ENCODE data around the gene ANP32A. TPM values are rescaled to one million over a fixed set of nuclear protein-coding genes. Genes with fewer than 3 reads are reported as not detected.
A peak's percentile ranks its signal among the peaks of the same experiment; 100 is the strongest.

ANP32A gene
- total RNA-seq, 4 donors from 2014 or later = 25.5 to 101 (median 31.3) TPM

DNA sequence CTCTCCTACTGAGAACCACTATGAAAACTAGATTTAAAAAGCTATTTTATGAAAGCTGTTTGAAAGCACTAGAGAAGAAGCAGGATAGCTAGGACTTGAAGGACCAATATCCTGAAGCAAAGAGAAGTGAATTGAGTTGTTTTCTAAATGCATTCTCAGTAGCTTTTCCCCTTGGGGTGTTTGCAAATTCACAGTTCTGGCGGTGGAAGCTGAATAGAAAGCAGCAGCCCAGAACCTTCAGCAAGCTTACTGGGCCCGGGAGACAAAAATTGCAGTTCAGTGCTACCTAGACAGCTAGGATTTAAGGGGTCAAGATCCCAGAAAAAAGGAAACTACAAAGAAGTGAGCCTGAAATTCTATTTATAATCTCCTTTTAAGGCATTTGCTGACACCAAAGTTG is 31.3 kb upstream of the ANP32A start:
- no peaks in the 10 kb centered on the region for H3K4me1 ChIP-seq
- H3K27me3 ChIP-seq = peaks cover 14% of the 10 kb centered on the region
- 74% methylated on average over 2 of the region's 2 CpGs for WGBS
- H3K4me3 ChIP-seq = no peak overlapping the region
- no peaks in the 10 kb centered on the region for H3K36me3 ChIP-seq
- no peak for TF ChIP-seq POLR2A (IDR thresholded peaks at IDR 0.05)
- TF ChIP-seq, protein P1, sequence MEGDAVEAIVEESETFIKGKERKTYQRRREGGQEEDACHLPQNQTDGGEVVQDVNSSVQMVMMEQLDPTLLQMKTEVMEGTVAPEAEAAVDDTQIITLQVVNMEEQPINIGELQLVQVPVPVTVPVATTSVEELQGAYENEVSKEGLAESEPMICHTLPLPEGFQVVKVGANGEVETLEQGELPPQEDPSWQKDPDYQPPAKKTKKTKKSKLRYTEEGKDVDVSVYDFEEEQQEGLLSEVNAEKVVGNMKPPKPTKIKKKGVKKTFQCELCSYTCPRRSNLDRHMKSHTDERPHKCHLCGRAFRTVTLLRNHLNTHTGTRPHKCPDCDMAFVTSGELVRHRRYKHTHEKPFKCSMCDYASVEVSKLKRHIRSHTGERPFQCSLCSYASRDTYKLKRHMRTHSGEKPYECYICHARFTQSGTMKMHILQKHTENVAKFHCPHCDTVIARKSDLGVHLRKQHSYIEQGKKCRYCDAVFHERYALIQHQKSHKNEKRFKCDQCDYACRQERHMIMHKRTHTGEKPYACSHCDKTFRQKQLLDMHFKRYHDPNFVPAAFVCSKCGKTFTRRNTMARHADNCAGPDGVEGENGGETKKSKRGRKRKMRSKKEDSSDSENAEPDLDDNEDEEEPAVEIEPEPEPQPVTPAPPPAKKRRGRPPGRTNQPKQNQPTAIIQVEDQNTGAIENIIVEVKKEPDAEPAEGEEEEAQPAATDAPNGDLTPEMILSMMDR (IDR thresholded peaks at IDR 0.05) = no peak
- TF ChIP-seq POLR2AphosphoS5 (IDR thresholded peaks at IDR 0.05) = no peak
- TF ChIP-seq EP300 (IDR thresholded peaks at IDR 0.05) = no peak
- DNase-seq (ENCODE audit: low spot score in 2 of 2) = no peak
- peaks cover 3% of the 10 kb centered on the region for H3K9me3 ChIP-seq
- H3K27ac ChIP-seq = no peak overlapping the region

DNA sequence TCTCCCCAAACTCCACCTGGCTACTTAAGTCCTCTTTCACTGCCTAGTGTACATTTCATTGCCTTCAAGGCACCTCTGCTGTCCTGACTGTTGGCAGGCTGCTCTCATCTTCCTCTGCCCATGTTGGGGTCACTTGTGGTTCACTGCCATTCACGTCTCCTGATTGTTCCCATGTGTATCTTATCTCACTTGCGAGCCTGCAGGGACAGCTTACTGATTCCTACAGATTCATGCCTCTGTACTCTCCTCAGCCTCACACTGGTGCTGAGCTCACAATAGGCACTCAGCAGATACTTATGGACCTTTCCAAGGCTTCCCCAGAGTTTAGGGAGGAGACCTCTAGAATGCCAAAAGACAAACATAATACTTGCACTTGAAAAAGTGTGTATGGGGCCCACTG is 28.8 kb upstream of the ANP32A start:
- Histone ChIP-seq H3K4me1 (no peaks in the 10 kb centered on the region), H3K27ac (no peak overlapping the region), H3K4me3 (no peak overlapping the region), H3K9me3 (no peaks in the 10 kb centered on the region), H3K36me3 (no peaks in the 10 kb centered on the region), H3K27me3 (peaks cover 39% of the 10 kb centered on the region)
- DNase-seq (ENCODE audit: low spot score in 2 of 2) = no peak
- TF ChIP-seq POLR2AphosphoS5 (IDR thresholded peaks at IDR 0.05) = no peak
- TF ChIP-seq POLR2A (IDR thresholded peaks at IDR 0.05) = no peak
- TF ChIP-seq, protein P1 (IDR thresholded peaks at IDR 0.05) = no peak
- no peak for TF ChIP-seq EP300 (IDR thresholded peaks at IDR 0.05)
- 82% methylated on average over 2 of the region's 2 CpGs for WGBS

DNA sequence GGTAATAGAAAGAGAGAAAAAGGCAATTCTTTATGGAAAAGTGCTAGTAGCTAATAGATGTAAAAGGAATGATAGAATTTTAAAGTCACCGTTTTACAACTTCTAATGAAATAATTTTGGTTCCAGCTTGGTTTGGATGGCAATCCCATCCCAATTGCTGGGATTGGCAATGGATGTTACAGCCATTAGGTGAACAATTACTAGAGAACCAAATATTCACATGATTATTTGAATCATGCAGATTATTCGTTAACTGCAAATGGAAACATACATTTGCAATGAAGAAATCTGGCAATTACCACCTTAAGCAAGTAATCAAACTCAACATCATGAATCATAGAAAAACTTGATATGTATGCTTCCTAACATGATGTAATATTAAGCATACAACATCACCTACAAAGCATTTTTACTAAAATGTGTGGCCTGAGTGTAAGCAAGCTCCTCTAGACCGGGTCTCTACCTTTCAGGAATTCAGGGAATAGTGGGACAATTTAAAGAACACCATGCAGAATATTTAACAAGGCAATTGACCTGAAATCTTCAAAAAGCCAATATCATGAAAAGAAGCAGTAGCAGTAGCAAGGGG is 26.2 kb upstream of the ANP32A start:
- Histone ChIP-seq H3K27me3 (peaks cover 60% of the 10 kb centered on the region), H3K9me3 (no peaks in the 10 kb centered on the region), H3K4me1 (peaks cover 7% of the 10 kb centered on the region), H3K27ac (no peak overlapping the region), H3K36me3 (no peaks in the 10 kb centered on the region), H3K4me3 (no peak overlapping the region)
- 96% methylated on average over 3 of the region's 3 CpGs for WGBS
- no peak for TF ChIP-seq POLR2A (IDR thresholded peaks at IDR 0.05)
- TF ChIP-seq EP300 (IDR thresholded peaks at IDR 0.05) = no peak
- TF ChIP-seq, protein P1 (IDR thresholded peaks at IDR 0.05) = no peak
- no peak for TF ChIP-seq POLR2AphosphoS5 (IDR thresholded peaks at IDR 0.05)
- no peak for DNase-seq (ENCODE audit: low spot score in 2 of 2)

DNA sequence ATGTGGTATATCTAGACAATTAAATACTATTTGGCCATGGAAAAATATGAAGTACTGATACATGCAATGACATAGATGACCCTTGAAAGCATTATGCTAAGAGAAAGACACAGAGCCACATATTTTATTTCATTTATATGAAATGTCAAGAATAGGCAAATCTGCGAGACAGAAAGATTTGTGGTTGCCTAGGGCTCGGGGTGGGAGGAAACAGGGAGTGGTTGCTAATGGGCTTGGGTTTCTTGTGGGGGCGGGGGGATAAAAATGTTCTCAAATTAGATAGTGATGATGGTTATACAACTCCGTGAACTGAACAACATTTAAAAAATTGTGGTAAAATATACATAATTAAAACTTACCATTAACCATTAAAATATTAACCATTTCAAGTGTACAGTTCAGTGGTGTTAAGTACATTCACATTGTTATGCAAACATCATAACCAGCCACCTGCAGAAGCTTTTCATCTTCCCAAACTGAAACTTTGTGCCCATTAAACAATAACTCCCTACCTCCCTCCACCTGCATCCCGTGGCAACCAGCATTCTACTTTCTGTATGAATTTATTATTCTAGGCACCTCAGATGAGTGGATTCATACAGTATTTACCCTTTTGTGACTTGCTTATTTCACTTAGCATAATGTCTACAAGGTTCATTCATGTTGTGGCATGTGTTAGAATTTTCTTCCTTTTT is 24.3 kb upstream of the ANP32A start:
- TF ChIP-seq POLR2A (IDR thresholded peaks at IDR 0.05) (no peak), POLR2AphosphoS5 (IDR thresholded peaks at IDR 0.05) (no peak), EP300 (IDR thresholded peaks at IDR 0.05) (no peak)
- TF ChIP-seq, protein P1 (IDR thresholded peaks at IDR 0.05) = no peak
- no peaks in the 10 kb centered on the region for H3K36me3 ChIP-seq
- 41% methylated on average over 5 of the region's 5 CpGs for WGBS
- no peak for DNase-seq (ENCODE audit: low spot score in 2 of 2)
- peaks cover 79% of the 10 kb centered on the region for H3K27me3 ChIP-seq
- peaks cover 7% of the 10 kb centered on the region for H3K4me1 ChIP-seq
- no peak overlapping the region for H3K27ac ChIP-seq
- no peaks in the 10 kb centered on the region for H3K9me3 ChIP-seq
- no peak overlapping the region for H3K4me3 ChIP-seq

DNA sequence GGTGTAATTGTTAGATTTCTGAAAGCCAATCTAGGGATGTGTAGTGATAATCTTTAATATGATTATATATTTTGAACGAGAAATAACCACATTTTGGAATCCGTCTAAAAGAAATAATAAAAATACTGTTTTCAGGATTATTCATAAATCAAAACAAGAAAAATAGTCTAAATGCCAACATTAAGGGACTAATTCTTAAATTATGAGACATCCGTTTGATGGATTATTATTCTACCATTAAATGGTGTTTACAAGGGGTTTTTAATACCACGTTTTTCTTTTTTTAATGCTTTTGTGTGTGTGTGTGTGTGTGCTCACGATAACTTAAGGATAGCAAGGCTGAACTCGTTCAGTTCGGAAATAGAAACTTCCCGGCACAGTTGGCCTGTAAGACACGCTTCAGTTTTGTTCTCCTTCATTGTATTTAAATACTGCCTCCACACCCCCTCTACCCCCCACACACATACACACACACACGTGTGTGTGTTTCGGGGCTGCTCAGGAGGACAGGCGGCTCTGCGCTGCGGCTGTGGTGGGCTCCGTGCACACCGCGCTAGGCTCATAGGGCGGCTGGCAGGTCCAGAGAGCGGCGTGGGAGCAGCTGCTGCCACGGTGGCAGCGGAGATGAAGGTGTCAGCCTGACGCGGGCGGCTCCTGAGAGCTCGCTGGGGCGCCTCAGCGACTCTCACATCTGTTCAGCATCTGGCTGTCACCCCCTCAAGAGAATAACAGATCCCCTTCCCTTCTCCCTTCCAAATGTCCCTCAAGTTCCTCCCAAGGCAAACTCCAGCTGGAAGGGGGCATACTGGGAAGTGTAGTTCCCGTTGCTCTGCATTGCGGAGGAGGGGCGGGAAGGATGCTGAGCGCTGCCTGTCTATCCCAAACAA is 23.0 kb upstream of the ANP32A start:
- no peak for DNase-seq (ENCODE audit: low spot score in 2 of 2)
- TF ChIP-seq POLR2A (IDR thresholded peaks at IDR 0.05) = no peak
- Histone ChIP-seq H3K9me3 (no peaks in the 10 kb centered on the region), H3K27ac (no peak overlapping the region), H3K4me1 (peaks cover 7% of the 10 kb centered on the region), H3K27me3 (peaks cover 87% of the 10 kb centered on the region), H3K4me3 (peak overlapping the region; percentile 30), H3K36me3 (no peaks in the 10 kb centered on the region)
- 7% methylated on average over 32 of the region's 32 CpGs for WGBS
